Testis (tissue), 2 donors: ENCODE results near the gene ZNF324B.

Experiments
- POLR2A ChIP-seq: fragments of 450-650 bp; IDR thresholded peaks from one replicate; pipeline ENCODE4 v1.6.1; 2017; ENCODE audit warnings: antibody characterized with exemption, mild to moderate bottlenecking, moderate library complexity
- TF ChIP-seq, protein P1 (sequence below), 3 experiments: fragments of 450-650 bp in 2 of 3; fragments of 200-600 bp in 1 of 3; sonication (generic) in 1 of 3; IDR thresholded peaks; one replicate each; pipeline ENCODE4 v1.5.1; 2016 to 2019; ENCODE audit warnings: antibody characterized with exemption in 3 of 3, mild to moderate bottlenecking in 2 of 3, moderate library complexity in 1 of 3

DNA sequence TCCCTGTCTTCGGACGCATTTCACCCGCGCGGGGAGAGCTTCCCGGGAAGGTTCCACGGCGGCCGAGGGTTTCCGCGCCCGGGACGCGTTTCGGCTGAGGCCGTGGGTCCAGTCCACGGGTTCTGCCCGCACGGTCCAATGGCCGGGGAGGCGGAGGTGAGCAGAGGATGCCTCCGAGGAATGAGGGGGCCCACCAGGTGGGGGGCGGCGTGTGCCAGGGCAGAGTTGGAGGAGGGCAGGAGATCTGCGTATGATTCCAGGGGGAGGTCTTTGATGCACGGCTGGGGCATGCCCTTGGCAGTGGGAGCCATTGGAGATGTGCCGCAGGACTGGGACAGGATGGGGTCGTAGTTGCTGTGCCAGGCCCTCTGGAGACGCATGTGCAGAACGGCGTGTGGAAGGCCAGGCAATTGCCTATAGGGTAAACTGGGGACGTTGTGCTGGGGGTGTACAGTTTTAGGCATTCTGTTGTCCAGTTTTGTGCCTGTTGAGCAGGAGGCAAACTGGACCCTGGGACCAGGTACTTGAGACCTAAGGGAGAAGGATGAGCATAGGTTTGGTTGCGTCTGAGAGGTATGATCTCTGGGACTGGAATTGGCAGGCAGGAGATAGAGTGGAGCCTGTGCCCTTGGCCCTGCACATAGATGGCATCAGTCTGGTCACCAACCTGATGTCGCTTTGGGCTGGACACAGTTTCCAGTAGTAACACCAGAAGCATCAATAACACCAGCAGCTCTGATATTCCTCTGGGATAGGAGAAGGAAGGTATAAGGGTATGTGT, 42.2 kb upstream of the ZNF324B start:
- TF ChIP-seq, protein P1, sequence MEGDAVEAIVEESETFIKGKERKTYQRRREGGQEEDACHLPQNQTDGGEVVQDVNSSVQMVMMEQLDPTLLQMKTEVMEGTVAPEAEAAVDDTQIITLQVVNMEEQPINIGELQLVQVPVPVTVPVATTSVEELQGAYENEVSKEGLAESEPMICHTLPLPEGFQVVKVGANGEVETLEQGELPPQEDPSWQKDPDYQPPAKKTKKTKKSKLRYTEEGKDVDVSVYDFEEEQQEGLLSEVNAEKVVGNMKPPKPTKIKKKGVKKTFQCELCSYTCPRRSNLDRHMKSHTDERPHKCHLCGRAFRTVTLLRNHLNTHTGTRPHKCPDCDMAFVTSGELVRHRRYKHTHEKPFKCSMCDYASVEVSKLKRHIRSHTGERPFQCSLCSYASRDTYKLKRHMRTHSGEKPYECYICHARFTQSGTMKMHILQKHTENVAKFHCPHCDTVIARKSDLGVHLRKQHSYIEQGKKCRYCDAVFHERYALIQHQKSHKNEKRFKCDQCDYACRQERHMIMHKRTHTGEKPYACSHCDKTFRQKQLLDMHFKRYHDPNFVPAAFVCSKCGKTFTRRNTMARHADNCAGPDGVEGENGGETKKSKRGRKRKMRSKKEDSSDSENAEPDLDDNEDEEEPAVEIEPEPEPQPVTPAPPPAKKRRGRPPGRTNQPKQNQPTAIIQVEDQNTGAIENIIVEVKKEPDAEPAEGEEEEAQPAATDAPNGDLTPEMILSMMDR (IDR thresholded peaks at IDR 0.05): no peak
- no peak for TF ChIP-seq POLR2A
